K562 (cell line): ENCODE measurements around the gene XPR1. TPM values are rescaled to one million over a fixed set of nuclear protein-coding genes. Genes with fewer than 3 reads are reported as not detected.

ENCODE experiments used
- ATAC-seq: fragments of 200-7000 bp; cut with Tn5 transposase; 3 replicates; pipeline ENCODE4 v1.9.1; 2020; ENCODE audit warnings: moderate library complexity
- BruUV-seq: library from RNA; stranded (reverse); fragments of 400-500 nt; replicated peaks from 2 replicates; lab custom pipeline; 2021; lab: Mats Ljungman, UMichigan
- CTCF ChIA-PET: fragments of 300-600 bp; formaldehyde crosslinking; extraction: SDS; loops from one replicate; lab custom pipeline; 2021; ENCODE audit warnings: low intra/inter-chr PET ratio; lab: Yijun Ruan, JAX
- POLR2A ChIA-PET: fragments of 300-600, 350-650 bp; sonication (Branson Sonifier 250); formaldehyde crosslinking; extraction: SDS; loops from one replicate; lab custom pipeline; 2021; ENCODE audit warnings: antibody characterized with exemption, inconsistent platforms; lab: Yijun Ruan, JAX
- DNase-seq, 4 experiments: peaks; one replicate each; pipeline versions ENCODE4 v3.0.0 to v3.0.0-alpha.2; 2011 to 2018; ENCODE audit warnings: low spot score in 3 of 4, mixed read lengths in 3 of 4; ENCODE audit errors: extremely low read depth in 1 of 4
- FAIRE-seq: peaks from 2 replicates; lab custom pipeline; 2011; peaks lifted over from hg19 to GRCh38; lab: Jason Lieb, UNC
- H2AFZ ChIP-seq: 2 replicates; pipeline ENCODE4 v1.6.0; 2011; ENCODE audit warnings: low read depth, low read length, control low read depth, inconsistent platforms
- H3K27ac ChIP-seq: fragments of 200-600 bp; 3 replicates; pipeline ENCODE4 v1.8.0; 2011; ENCODE audit warnings: low read depth, mild to moderate bottlenecking, control low read depth, inconsistent platforms, low read length, moderate library complexity, mixed read lengths; ENCODE audit errors: extremely low read depth
- H3K27me3 ChIP-seq, 2 experiments: fragments of 300-600 bp in 1 of 2; 2 replicates in 1 of 2; 3 replicates in 1 of 2; pipeline versions ENCODE4 v1.6.0 to v1.8.0; 2011; ENCODE audit warnings: inconsistent platforms in 2 of 2, low read length in 2 of 2, mild to moderate bottlenecking in 1 of 2, mixed read lengths in 1 of 2, moderate library complexity in 1 of 2; ENCODE audit not compliant: control insufficient read depth in 2 of 2, insufficient read depth in 2 of 2
- H3K36me3 ChIP-seq: fragments of 300-600 bp; 3 replicates; pipeline ENCODE4 v1.8.0; 2011; ENCODE audit warnings: mild to moderate bottlenecking, low read length, inconsistent platforms; ENCODE audit not compliant: control insufficient read depth, insufficient read depth
- H3K4me1 ChIP-seq, 2 experiments: fragments of 200-600 bp in 1 of 2; replicated peaks in 1 of 2; 2 replicates in 1 of 2; 3 replicates in 1 of 2; pipeline versions ENCODE4 v1.5.1 to v1.8.0; 2011; ENCODE audit warnings: inconsistent platforms in 2 of 2, low read length in 2 of 2, mild to moderate bottlenecking in 1 of 2, mixed read lengths in 1 of 2, moderate library complexity in 1 of 2; ENCODE audit not compliant: control insufficient read depth in 2 of 2, insufficient read depth in 2 of 2
- H3K4me2 ChIP-seq: 2 replicates; pipeline ENCODE4 v1.6.1; 2011; ENCODE audit warnings: low read length, control low read depth, inconsistent platforms, mixed read lengths; ENCODE audit not compliant: insufficient read depth
- H3K4me3 ChIP-seq: fragments of 200-600 bp; sonication (generic), shearing (Covaris generic); 2 replicates; pipeline ENCODE4 v1.5.1; 2016; ENCODE audit warnings: control low read depth, inconsistent platforms
- H3K79me2 ChIP-seq: fragments of 200-600 bp; 3 replicates; pipeline ENCODE4 v1.8.0; 2011; ENCODE audit warnings: low read length, inconsistent platforms; ENCODE audit not compliant: control insufficient read depth, insufficient read depth
- H3K9ac ChIP-seq, 2 experiments: 2 replicates each; pipeline versions ENCODE4 v1.6.0 to v1.6.1; 2011; ENCODE audit warnings: low read depth in 2 of 2, low read length in 2 of 2, control low read depth in 1 of 2, inconsistent platforms in 1 of 2, mild to moderate bottlenecking in 1 of 2, mixed read lengths in 1 of 2; ENCODE audit not compliant: insufficient read depth in 1 of 2
- H3K9me1 ChIP-seq: one replicate; pipeline ENCODE4 v1.6.0; 2011; ENCODE audit warnings: inconsistent platforms, mild to moderate bottlenecking, low read length, moderate library complexity; ENCODE audit not compliant: control insufficient read depth, insufficient read depth
- H3K9me3 ChIP-seq: replicated peaks from 2 replicates; pipeline ENCODE4 v1.5.1; 2011; ENCODE audit warnings: low read depth, low read length, inconsistent platforms; ENCODE audit not compliant: control insufficient read depth, insufficient read depth
- H4K20me1 ChIP-seq: replicated peaks from 2 replicates; pipeline ENCODE4 v1.6.1; 2011; ENCODE audit warnings: low read length, inconsistent platforms, mixed read lengths; ENCODE audit not compliant: control insufficient read depth, insufficient read depth
- CTCF ChIP-seq, 3 experiments: IDR thresholded peaks in 2 of 3; conservative IDR thresholded peaks in 1 of 3; 2 replicates each; pipeline ENCODE4 v1.5.1; 2011 to 2012; ENCODE audit warnings: low read length in 3 of 3, mild to moderate bottlenecking in 3 of 3, control low read depth in 2 of 3, improper control_type of control experiment in 1 of 3, inconsistent platforms in 1 of 3, low read depth in 1 of 3, mixed read lengths in 1 of 3, moderate library complexity in 1 of 3; ENCODE audit not compliant: insufficient read depth in 2 of 3
- CTCFL ChIP-seq: IDR thresholded peaks from 2 replicates; pipeline ENCODE4 v1.6.1; 2011; ENCODE audit warnings: borderline replicate concordance, low read depth, mild to moderate bottlenecking, moderate library complexity, low read length; ENCODE audit not compliant: insufficient read depth, poor library complexity, severe bottlenecking
- GTF3C2 ChIP-seq: IDR thresholded peaks from 3 replicates; pipeline ENCODE4 v1.6.1; 2011; ENCODE audit warnings: borderline replicate concordance, mild to moderate bottlenecking, moderate library complexity; ENCODE audit not compliant: insufficient read length; ENCODE audit errors: extremely low read depth
- RAD21 ChIP-seq, 2 experiments: fragments of 250-450 bp in 1 of 2; fragments of 450-650 bp in 1 of 2; sonication (Bioruptor Pico) in 1 of 2; formaldehyde crosslinking in 1 of 2; IDR thresholded peaks in 1 of 2; conservative IDR thresholded peaks in 1 of 2; 2 replicates each; pipeline versions ENCODE4 v1.4.0 to v1.8.0; 2020 to 2022; ENCODE audit warnings: mild to moderate bottlenecking in 2 of 2, moderate library complexity in 1 of 2
- SMARCA5 ChIP-seq: fragments of 450-650 bp; IDR thresholded peaks from 2 replicates; pipeline ENCODE4 v1.6.1; 2016
- SMC3 ChIP-seq: conservative IDR thresholded peaks from 2 replicates; pipeline ENCODE4 v1.6.1; 2011; ENCODE audit warnings: low read depth, low read length, improper control_type of control experiment; ENCODE audit not compliant: insufficient read depth
- STAT6 ChIP-seq: sonication (generic); formaldehyde crosslinking; IDR thresholded peaks from 2 replicates; pipeline ENCODE4 v1.8.1; 2023; ENCODE audit warnings: mild to moderate bottlenecking, missing genetic modification reagents
- ZBTB7A ChIP-seq: IDR thresholded peaks from 2 replicates; pipeline ENCODE4 v1.6.1; 2011; ENCODE audit warnings: low read depth, mild to moderate bottlenecking, low read length, moderate library complexity, borderline replicate concordance; ENCODE audit not compliant: control insufficient read depth
- ZNF77 ChIP-seq: fragments of 250-450 bp; sonication (Bioruptor Pico); IDR thresholded peaks from 2 replicates; pipeline ENCODE4 v1.5.0; 2020
- WGBS: fragments of 100-300 bp; shearing (Covaris generic); methylation state at CpG from one replicate; pipeline ENCODE4 v1.1.6; 2016; ENCODE audit warnings: low coverage, mixed read lengths; ENCODE audit not compliant: insufficient coverage; ENCODE audit errors: missing lambda C conversion rate; 5-methylcytosine and 5-hydroxymethylcytosine counted together
- in situ Hi-C: fragments of 300-500 bp; cut with MboI; formaldehyde crosslinking; loops from 4 replicates; pipeline ENCODE4 v1.15.0; 2018; ENCODE audit warnings: inconsistent platforms, mixed read lengths
- intact Hi-C: fragments of 100-400 bp; cut with micrococcal nuclease; formaldehyde crosslinking; loops from 2 replicates; pipeline ENCODE4 v1.14.2; 2022
- polyA plus RNA-seq, 8 experiments: library from polyadenylated mRNA; depleted of rRNA in 4 of 8; stranded (reverse) in 5 of 8; unstranded in 3 of 8; fragments of >200 nt; fragmentation: Nextera tagmentation in 2 of 8; fragmentation: Illumina TruSeq in 1 of 8; extraction: Ambion mirVana in 2 of 8; extraction: Trizol in 1 of 8; gene quantifications; 2 replicates each; pipeline versions ENCODE4 v1.2.1 to v1.2.3, GENCODE V29; 2011 to 2014; ENCODE audit warnings: inconsistent platforms in 1 of 8, missing spikeins in 1 of 8
- total RNA-seq, 7 experiments: library from RNA; depleted of rRNA in 6 of 7; stranded (reverse); fragments of >200 nt in 6 of 7; fragmentation: Illumina TruSeq in 2 of 7; extraction: Trizol in 2 of 7; gene quantifications; 2 replicates each; pipeline versions ENCODE4 v1.2.1 to v1.2.3, GENCODE V29; 2011 to 2021; ENCODE audit warnings: low replicate concordance in 1 of 7

The XPR1 gene
- total and polyA plus RNA-seq, 9 of the 15 experiments (the other 6 are each of a cell fraction or from before 2014, with no cell fraction given) = 3.0 to 66.2 (median 38.6) TPM

- TF ChIP-seq GTF3C2 (no peak), ZNF77 (CRISPR knock-in tag) (no peak), SMARCA5 (no peak)
- TF ChIP-seq, all 486 proteins: peak for 0
Measured at GRCh38 chr1:180920193-180920592, 288.4 kb downstream of the XPR1 start (continued).

GRCh38 chr1:180920702-180921101, 288.9 kb downstream of the XPR1 start:
- ATAC-seq (peak; percentile 58), FAIRE-seq (no peak), DNase-seq (peak; percentile 41 to 50 (median 48))
- peaks cover 22 to 40% of the 10 kb centered on the region in 2 experiments; a peak in 4 of 5 replicates for H3K4me1 ChIP-seq
- no peaks in the 10 kb centered on the region for H3K36me3 ChIP-seq
- H2AFZ ChIP-seq = peak overlapping the region; percentile 36; the same call in 1 of the 2 replicates
- no peaks in the 10 kb centered on the region for H4K20me1 ChIP-seq
- 0% methylated on average over 3 of the region's 8 CpGs for WGBS
- no peak overlapping the region for H3K4me3 ChIP-seq
- no peaks in the 10 kb centered on the region for H3K9me3 ChIP-seq
- H3K9me1 ChIP-seq = no peaks in the 10 kb centered on the region
- no TSS peak for BruUV-seq
- CTCF ChIA-PET = no interaction called here
- intact Hi-C loops = loop anchor here (2.0 kb wide), 1 partner anchor 406 kb away; no protein-coding TSS in a partner anchor
- H3K4me2 ChIP-seq = no peak overlapping the region
- H3K79me2 ChIP-seq = no peaks in the 10 kb centered on the region
- in situ Hi-C loops = no loop called here
- POLR2A ChIA-PET = interaction anchor here (0.6 kb wide), 3 partner anchors 20 to 1648 kb away, joined by 3 read pairs; no protein-coding TSS in a partner anchor
- no peaks in the 10 kb centered on the region; a peak in 1 of 5 replicates for H3K27me3 ChIP-seq
- H3K9ac ChIP-seq = no peak overlapping the region
- no peak overlapping the region for H3K27ac ChIP-seq
- no peak for TF ChIP-seq STAT6 (CRISPR knock-in tag)
- peak; percentile 8 for TF ChIP-seq CTCFL
- TF ChIP-seq SMC3 = peak; percentile 36; the same call in 1 of the 2 replicates
- peak; percentile 69; the same call in 1 of the 2 replicates for TF ChIP-seq ZBTB7A
- peak in 1 of 2 experiments; percentile 65; a peak in 2 of 4 replicates for TF ChIP-seq RAD21 (CRISPR knock-in tag; conservative IDR thresholded peaks at IDR 0.05 in 1 of 2, IDR thresholded peaks at IDR 0.05 in 1 of 2)
- TF ChIP-seq CTCF (IDR thresholded peaks at IDR 0.05 in 2 of 3, conservative IDR thresholded peaks at IDR 0.05 in 1 of 3; ENCODE audit: insufficient read depth in 2 of 3, low read depth in 1 of 3, low read length in 3 of 3) = peak; percentile 56 to 78 (median 71)
